ENCODE data around the gene PPFIA3. TPM values are rescaled to one million over a fixed set of nuclear protein-coding genes. Genes with fewer than 3 reads are reported as not detected.

Gene PPFIA3
- total and polyA plus RNA-seq, 2 of the 8 experiments (the other 6 are each of a cell fraction or from before 2014, with no cell fraction given) = 15.9 to 25.3 TPM

DNA sequence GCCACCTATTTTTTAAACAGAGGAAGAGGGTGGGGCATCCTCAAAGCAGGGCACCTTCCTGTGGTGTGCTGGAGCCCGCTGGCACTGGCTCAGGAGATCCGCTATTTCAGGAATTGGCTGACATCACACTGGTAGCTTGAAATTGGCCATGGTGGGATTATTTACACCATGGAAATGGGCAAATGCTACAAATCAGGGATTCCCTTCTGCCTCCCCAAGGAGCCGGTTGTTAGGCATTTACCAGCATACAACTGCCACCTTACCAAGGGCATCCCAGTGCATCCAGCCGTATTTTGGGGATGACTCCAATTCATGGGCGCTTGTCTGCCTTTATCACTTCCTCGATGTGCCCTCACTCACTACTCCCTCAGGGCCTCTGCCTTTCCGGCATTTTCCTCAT lies 21.6 kb downstream of the PPFIA3 start (continued):
- TF ChIP-seq, protein P1, sequence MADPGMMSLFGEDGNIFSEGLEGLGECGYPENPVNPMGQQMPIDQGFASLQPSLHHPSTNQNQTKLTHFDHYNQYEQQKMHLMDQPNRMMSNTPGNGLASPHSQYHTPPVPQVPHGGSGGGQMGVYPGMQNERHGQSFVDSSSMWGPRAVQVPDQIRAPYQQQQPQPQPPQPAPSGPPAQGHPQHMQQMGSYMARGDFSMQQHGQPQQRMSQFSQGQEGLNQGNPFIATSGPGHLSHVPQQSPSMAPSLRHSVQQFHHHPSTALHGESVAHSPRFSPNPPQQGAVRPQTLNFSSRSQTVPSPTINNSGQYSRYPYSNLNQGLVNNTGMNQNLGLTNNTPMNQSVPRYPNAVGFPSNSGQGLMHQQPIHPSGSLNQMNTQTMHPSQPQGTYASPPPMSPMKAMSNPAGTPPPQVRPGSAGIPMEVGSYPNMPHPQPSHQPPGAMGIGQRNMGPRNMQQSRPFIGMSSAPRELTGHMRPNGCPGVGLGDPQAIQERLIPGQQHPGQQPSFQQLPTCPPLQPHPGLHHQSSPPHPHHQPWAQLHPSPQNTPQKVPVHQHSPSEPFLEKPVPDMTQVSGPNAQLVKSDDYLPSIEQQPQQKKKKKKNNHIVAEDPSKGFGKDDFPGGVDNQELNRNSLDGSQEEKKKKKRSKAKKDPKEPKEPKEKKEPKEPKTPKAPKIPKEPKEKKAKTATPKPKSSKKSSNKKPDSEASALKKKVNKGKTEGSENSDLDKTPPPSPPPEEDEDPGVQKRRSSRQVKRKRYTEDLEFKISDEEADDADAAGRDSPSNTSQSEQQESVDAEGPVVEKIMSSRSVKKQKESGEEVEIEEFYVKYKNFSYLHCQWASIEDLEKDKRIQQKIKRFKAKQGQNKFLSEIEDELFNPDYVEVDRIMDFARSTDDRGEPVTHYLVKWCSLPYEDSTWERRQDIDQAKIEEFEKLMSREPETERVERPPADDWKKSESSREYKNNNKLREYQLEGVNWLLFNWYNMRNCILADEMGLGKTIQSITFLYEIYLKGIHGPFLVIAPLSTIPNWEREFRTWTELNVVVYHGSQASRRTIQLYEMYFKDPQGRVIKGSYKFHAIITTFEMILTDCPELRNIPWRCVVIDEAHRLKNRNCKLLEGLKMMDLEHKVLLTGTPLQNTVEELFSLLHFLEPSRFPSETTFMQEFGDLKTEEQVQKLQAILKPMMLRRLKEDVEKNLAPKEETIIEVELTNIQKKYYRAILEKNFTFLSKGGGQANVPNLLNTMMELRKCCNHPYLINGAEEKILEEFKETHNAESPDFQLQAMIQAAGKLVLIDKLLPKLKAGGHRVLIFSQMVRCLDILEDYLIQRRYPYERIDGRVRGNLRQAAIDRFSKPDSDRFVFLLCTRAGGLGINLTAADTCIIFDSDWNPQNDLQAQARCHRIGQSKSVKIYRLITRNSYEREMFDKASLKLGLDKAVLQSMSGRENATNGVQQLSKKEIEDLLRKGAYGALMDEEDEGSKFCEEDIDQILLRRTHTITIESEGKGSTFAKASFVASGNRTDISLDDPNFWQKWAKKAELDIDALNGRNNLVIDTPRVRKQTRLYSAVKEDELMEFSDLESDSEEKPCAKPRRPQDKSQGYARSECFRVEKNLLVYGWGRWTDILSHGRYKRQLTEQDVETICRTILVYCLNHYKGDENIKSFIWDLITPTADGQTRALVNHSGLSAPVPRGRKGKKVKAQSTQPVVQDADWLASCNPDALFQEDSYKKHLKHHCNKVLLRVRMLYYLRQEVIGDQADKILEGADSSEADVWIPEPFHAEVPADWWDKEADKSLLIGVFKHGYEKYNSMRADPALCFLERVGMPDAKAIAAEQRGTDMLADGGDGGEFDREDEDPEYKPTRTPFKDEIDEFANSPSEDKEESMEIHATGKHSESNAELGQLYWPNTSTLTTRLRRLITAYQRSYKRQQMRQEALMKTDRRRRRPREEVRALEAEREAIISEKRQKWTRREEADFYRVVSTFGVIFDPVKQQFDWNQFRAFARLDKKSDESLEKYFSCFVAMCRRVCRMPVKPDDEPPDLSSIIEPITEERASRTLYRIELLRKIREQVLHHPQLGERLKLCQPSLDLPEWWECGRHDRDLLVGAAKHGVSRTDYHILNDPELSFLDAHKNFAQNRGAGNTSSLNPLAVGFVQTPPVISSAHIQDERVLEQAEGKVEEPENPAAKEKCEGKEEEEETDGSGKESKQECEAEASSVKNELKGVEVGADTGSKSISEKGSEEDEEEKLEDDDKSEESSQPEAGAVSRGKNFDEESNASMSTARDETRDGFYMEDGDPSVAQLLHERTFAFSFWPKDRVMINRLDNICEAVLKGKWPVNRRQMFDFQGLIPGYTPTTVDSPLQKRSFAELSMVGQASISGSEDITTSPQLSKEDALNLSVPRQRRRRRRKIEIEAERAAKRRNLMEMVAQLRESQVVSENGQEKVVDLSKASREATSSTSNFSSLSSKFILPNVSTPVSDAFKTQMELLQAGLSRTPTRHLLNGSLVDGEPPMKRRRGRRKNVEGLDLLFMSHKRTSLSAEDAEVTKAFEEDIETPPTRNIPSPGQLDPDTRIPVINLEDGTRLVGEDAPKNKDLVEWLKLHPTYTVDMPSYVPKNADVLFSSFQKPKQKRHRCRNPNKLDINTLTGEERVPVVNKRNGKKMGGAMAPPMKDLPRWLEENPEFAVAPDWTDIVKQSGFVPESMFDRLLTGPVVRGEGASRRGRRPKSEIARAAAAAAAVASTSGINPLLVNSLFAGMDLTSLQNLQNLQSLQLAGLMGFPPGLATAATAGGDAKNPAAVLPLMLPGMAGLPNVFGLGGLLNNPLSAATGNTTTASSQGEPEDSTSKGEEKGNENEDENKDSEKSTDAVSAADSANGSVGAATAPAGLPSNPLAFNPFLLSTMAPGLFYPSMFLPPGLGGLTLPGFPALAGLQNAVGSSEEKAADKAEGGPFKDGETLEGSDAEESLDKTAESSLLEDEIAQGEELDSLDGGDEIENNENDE (IDR thresholded peaks at IDR 0.05; ENCODE audit: insufficient replicate concordance, low read length) = no peak
- TF ChIP-seq SUZ12 (IDR thresholded peaks at IDR 0.05; ENCODE audit: low read length) = no peak
- no peak for TF ChIP-seq EZH2 (IDR thresholded peaks at IDR 0.05; ENCODE audit: low read depth, low read length, severe bottlenecking)
- TF ChIP-seq YY1 (IDR thresholded peaks at IDR 0.05; ENCODE audit: low read depth, low read length) = no peak
- no peak for TF ChIP-seq BRCA1 (IDR thresholded peaks at IDR 0.05; ENCODE audit: low read depth, low read length)
- no peak for TF ChIP-seq MAFK (IDR thresholded peaks at IDR 0.05; ENCODE audit: low read depth, low read length)
- no peak for TF ChIP-seq SIN3A (conservative IDR thresholded peaks at IDR 0.05 in 1 of 2, IDR thresholded peaks at IDR 0.05 in 1 of 2; ENCODE audit: low read depth in 1 of 2, low read length in 2 of 2)
- no peak for TF ChIP-seq CTCF (IDR thresholded peaks at IDR 0.05; ENCODE audit: control extremely low read depth in 1 of 3, insufficient read depth in 1 of 3, low read depth in 1 of 3, low read length in 3 of 3)
- no peak for TF ChIP-seq CEBPB (IDR thresholded peaks at IDR 0.05; ENCODE audit: low read depth, low read length)

Measured in H1 (cell line).